OCI-LY7 (cell line): ENCODE results near the gene CHM.

Experiments
- EZH2phosphoT487 ChIP-seq: fragments of 200-600 bp; sonication (generic); IDR thresholded peaks from 2 replicates; pipeline ENCODE4 v1.6.1; 2018; ENCODE audit warnings: low read depth, borderline replicate concordance, mild to moderate bottlenecking, mixed run types, antibody characterized with exemption, low read length, moderate library complexity, mixed read lengths
- TF ChIP-seq, protein P1 (sequence below): fragments of 200-600 bp; sonication (generic); conservative IDR thresholded peaks from 2 replicates; pipeline ENCODE4 v1.5.1; 2014; ENCODE audit warnings: mild to moderate bottlenecking, antibody characterized with exemption, low read length, moderate library complexity, mixed read lengths

DNA sequence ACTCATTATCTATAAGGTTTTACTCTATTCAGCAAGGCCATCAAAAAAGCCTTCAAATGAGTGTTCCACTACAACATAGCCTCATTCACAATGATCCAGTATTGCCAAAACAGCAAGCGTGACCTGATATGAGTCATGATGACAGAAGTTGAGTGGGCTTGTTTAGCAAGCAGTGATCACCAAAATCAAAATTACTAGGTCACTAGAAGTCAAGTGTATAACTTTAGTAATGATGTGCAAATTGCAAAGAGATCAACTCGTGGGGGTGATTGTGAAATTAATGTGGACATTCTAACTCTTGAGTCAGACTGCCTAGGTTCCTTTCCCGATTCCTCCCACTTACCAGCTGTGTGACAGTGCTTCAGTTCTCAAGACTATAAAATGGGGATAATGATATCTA, 124.5 kb downstream of the CHM start:
- TF ChIP-seq, protein P1, sequence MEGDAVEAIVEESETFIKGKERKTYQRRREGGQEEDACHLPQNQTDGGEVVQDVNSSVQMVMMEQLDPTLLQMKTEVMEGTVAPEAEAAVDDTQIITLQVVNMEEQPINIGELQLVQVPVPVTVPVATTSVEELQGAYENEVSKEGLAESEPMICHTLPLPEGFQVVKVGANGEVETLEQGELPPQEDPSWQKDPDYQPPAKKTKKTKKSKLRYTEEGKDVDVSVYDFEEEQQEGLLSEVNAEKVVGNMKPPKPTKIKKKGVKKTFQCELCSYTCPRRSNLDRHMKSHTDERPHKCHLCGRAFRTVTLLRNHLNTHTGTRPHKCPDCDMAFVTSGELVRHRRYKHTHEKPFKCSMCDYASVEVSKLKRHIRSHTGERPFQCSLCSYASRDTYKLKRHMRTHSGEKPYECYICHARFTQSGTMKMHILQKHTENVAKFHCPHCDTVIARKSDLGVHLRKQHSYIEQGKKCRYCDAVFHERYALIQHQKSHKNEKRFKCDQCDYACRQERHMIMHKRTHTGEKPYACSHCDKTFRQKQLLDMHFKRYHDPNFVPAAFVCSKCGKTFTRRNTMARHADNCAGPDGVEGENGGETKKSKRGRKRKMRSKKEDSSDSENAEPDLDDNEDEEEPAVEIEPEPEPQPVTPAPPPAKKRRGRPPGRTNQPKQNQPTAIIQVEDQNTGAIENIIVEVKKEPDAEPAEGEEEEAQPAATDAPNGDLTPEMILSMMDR: no peak
- no peak for TF ChIP-seq EZH2phosphoT487
